GM19328 (cell line): ENCODE measurements around the gene PPP1R9A.

Experiments used
- ATAC-seq: cut with Tn5 transposase; IDR thresholded peaks from one replicate; pipeline ENCODE4 v1.9.1; 2021; ENCODE audit warnings: mild to moderate bottlenecking, moderate library complexity; ENCODE audit not compliant: unreplicated experiment

Gene PPP1R9A

DNA sequence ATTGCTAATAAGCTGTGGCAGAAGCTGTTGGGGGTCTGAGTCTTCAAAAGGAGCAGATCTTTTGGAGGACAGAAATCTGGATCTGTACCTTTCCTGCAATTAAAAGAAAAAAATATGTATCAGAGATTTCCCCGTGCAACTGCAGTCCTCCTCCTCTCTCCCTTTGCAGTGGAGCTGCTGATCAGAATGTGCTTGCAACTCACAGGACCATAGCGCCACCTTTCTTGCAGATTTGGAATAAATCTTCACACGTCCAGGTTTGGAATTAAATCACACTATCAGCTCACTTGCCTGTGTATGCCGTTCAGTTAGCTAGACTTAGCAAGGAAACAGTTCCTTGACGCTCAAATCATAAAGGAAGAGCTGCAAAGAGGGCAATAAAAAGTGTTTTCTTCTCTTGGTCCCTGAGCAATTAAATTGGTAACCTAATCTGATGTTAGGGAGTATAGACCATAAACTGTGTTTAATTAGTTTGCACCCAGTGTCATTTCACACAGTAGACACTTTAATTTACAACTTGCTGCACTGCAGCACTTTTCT, 339.5 kb downstream of the PPP1R9A start:
- ATAC-seq, result no peak

DNA sequence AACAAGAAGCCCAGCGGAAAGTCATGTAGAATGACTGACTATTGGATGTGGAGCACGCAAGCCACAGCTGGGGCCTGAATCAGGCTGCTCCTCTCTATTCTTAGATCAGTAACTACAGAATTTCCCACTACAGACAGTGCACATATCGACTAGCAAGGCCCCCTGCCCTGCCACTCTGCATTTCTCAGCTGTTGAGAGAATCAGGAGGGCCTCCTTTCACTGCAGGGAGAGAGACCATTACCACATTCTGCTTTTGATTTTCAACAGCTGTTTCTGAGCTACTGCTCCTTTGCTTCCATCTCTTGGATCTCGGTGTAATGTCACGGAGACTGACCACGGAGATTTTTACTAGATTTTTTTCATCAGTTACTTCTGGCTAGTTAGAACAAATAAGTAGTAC, 343.2 kb downstream of the PPP1R9A start:
- no peak for ATAC-seq

DNA sequence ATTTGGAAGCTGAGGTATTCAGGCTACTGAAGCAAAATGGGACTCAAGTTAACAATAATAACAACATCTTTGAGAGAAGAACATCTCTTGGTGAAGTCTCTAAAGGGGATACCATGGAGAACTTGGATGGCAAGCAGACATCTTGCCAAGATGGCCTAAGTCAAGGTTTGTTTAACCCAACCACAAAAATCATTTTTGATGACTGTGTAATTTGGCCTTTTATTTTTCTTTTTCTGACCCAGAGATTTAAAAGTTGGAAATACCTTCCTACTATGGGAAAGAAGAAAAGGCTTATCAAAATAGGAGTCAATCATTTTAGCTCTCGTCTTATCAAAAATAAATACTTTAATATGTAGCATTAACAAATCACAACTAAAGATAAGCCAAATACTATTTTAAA, 344.6 kb downstream of the PPP1R9A start:
- no peak for ATAC-seq

DNA sequence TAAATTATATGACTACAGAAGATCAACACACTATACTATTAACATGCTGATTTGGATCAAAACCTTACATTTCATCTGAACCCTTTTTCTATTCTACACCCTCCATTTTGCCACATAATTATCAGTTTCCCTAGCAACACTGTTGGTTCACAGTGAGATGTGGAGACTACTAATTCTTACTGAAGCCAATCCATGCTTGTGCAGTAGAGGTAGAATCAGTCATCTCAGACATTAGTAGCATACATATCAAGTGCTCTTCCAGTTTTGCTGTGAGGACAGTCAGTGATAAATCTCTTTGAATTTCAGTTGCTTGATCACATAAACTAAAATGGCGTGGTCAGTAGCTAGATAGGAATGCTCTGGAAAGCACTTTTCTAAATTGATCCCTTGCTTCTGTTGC, 346.6 kb downstream of the PPP1R9A start:
- ATAC-seq, result no peak

DNA sequence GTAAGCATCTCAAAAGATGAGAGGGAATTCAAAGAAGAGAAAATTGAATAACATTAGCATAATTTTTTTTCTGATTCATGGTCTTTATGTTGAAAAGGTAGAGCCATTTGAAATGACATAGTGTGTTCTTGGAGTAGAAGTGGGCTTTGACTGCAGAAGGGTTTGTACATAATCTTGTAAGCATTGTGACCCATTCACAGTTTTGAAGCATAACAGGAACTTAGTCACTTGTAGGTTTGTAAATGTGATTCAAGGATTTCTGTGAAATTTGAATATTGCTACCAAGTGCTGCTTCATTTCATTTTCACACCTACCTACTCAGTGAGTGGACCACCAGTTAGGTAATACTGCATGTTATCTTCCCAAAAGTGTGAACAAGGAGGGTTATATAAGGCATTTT, 348.3 kb downstream of the PPP1R9A start:
- no peak for ATAC-seq

DNA sequence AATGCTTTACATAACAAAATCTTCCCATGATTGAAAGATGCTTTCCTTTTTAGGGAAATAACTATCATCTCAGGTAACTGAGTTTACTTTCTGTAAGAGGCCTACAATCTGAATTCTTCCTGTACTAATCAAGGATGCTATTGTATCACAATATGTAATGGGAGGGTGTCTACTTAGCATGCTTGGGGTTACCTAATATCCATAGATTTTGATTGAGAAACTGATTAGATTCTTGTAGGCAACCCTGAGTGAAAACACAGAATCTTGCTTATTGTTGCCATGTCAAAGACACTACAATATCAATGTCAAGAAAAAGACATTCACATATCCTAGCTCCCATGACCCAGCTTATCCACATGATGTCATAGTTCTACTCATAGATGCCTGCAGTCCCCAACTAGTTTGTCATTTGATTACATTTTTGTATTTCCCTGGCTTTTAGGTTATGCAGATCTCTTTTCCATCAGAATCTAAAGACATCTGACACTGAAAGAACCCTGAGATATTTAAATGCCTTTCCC, 354.6 kb downstream of the PPP1R9A start:
- ATAC-seq, result no peak

DNA sequence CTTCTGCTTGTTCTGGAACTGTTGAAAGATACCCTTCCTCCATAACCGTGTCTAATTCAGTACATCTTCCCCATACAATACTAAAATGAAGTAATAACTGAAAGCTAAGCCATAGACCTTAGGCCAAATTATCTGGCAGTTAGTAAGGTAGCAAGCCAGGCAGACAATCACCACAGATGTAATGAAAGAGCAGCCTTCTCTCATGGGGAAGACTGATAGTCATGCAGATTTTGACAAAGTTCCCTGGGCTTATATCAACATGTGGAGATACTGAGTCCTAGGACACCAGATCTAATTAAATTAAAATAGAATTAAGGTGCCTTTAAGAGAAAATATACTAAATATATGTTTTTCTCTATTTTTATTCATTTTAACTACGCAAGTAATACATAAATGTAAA, 355.5 kb downstream of the PPP1R9A start:
- ATAC-seq, result no peak

DNA sequence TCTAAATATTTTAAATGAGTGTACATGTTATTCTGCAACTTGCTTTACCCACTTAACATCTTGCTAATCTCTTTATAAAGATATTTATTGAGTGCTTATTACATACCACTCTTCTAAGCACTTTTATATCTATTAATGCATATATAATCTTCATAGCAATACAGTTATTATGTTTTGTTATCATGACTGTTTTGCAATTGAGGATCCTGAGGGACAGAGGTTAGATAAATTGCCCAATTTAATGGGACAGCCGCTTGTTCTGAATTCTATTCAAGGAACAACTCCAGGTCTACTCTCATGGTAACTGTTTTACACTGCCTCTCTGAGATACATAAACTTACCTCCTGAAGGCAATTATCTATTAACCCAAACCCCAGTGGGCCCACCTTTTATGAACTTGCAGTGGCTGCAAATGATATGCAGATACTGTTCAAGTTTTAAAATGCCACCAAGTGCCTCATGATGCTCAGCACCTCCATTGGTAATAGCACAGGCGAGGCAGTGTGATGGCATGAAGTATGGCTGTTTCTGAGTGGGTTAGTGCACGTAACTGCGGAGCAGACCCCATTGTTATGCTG, 356.5 kb downstream of the PPP1R9A start:
- ATAC-seq, result no peak

DNA sequence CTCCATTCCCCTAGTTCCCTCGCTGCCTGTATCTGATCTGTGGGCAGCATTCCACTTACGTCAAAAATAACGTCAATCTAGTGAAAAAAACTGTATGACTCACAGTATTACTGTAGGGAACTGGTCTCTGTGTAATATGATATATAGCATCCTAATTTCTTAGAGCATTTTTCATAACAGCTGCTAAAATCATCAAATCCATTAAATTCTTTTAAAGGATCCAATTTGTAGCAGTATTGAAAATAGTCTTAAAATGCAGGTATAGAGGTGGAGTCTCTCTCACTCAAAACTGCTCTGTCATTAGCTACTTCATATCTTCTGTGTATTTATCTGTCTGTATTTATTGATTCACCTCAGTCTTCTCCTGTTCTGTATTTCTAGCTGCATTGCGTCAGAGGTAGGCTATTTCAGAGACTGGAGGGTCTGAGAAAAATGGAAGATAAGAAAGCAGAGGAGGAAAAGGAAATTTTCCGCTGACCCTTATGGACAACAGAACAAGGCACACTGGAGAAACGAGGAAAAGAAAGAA, 357.0 kb downstream of the PPP1R9A start:
- ATAC-seq, result no peak

DNA sequence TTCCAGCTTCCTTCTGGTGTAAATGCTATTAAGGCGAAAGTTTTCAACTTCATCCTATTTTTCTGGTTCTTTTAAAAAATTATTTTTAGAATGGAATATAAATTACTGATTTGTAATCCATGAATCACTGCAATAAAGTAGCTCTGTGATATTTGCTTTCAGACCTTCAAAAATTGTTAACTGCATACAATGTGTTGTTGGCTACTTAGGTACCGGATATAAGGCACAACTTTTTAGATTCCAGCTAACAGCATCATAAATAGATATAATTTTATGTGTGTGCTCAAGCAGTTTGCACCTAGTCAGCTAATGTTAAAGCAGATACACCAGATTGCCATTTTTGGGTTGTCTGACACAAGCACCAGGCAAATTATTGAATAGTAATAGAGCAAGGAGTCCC, 358.2 kb downstream of the PPP1R9A start:
- no peak for ATAC-seq

DNA sequence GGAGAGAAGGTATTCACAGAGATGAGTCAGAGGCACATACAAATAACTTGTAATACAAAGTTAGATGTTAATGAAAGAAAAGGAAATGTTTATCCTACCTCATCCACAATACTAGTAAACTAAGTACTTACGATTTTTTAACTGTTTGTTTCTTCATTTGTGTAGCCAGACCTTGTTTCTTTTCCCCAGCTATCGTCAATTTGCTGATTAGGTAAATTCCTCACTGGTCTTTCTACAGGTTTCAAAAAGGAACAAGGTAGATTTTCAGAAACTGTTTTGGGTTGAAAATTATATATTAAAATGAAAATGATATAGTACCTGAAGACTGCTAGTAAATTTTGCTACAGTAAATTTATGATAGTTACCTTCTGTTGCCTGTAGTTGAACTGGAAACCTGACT, 360.4 kb downstream of the PPP1R9A start:
- no peak for ATAC-seq

DNA sequence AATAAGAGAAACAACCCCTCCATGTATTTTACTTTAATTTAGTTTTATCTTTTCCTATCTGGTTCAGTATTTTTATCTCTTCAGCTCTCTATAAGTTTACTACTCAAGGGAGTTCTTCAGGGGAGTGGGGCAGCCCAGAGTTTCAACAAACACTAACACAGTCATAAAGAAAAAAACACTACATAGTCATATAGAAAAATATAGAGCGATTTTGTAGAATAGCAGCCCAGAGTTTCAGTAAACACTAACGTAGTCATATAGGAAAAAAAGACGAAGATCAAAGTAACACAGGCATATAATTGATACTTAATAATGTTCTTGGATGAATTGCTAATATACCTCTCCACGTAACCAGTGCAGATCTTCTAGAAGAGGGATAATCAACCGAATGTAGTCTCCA, 362.2 kb downstream of the PPP1R9A start:
- ATAC-seq, result no peak

DNA sequence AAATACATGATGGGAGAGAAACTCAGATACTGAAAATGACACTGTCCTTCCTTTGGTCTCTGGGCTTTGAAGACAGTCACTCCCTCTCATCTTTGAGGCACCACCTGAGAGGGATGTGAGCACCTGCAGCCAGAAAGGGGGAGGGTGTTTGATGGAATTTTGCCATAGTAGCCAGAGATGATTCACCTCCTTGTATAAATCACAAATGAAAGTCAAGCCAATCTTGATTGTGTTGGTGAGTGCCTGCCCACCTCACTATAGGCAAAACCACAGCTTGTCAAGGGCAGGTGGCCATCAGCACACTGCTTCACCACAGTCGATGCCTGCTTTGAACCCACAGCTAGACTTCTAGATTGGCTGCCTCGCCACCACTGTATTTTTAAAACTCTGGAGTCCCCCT, 368.7 kb downstream of the PPP1R9A start:
- ATAC-seq, result no peak

DNA sequence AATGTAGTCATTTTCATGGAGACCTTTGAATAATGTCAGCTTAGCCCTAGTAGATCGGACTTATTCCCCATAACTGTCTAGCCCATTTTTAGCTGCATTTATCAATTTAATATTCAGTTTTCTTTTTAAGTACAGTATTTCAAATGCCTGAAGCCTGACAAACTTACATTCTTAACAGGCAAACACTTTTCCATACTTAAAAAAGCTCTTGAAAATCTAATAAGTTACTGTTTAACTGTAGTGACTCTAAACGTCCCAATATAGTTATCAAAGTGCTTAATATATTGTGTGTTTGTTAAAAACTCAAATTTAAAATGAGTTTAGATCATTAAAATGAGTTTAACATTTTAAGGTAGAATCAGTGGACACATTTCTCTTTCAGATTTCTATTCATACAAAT, 372.0 kb downstream of the PPP1R9A start:
- no peak for ATAC-seq

DNA sequence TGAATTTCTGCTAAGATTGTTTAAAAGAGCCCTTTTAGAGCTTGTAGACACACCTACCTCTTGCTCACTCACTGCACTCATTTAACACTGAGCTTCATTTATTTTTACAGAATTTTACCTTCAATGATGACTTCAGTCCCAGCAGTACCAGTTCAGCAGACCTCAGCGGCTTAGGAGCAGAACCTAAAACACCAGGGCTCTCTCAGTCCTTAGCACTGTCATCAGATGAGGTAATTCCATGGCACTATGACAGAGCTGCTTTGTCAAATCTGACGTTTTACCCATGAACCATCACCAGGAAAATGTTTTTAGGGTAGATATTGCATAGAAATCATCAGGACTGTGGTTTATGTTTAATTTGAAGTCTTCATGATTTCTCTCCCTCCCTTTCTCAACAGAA, 378.7 kb downstream of the PPP1R9A start:
- no peak for ATAC-seq

DNA sequence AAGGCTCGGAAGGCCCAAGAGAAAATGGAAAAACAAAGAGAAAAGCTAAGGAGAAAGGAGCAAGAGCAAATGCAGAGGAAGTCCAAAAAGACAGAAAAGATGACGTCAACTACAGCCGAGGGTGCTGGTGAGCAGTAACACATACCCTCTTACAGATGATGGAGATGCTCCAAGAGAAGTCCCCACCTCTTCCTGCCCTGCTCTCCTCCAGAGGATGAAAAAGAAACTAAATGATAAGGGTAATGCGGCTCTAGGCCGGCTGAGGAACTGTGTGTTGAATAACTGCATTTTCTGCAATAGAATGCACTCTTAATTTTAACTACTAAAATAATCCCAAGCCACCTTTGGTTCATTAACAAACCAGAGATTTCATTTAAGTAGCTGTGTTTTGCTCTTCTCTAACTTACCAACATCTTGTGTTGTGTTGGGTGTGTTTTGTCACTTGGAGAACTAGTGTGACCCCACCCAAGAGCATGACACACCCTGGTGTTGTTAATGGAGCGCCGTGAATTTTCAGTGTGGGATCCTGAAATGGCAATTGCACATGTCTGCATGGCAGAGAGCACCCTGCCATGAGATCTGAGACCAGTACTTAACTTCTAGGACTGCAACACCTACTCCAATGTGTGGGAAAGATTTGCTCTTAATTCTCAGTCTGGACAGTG, 382.9 kb downstream of the PPP1R9A start:
- ATAC-seq, result no peak

DNA sequence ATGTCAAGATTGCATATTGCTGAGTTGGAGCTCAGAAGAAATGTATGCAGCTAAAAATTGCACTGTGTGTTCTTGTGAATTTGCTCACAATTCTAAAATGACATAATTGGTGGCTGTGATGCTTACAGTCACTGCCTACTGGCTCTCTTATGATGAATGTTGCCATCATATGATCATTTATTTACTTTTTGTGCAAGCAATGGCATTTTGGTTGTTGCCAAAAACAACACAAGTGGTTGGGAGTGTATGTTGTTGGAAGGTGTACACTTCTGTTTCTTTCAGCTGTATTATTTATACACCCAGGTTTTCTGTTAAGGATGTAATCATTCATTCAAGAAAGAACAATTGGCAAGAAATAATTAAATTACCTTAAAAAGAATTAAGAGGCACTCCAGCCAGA, 388.0 kb downstream of the PPP1R9A start:
- no peak for ATAC-seq

DNA sequence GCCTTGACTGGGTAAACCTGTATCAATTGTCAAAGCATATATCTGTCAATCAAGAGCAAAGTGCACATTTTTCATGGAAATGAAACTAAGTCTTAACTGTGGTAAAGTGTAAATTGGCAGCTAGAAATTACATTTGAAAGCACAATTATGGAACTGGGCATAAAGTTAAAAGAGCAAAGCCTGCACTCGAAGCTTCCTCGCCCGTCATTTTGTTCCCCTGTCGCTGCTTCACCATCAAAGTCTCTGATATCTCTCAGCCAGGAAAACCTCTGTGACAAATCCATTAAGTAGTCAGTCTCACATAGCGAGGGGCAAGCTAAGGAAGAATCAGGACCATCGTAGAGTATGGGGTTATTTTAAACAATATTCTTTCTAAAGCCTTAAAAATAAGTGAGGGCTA, 389.1 kb downstream of the PPP1R9A start:
- no peak for ATAC-seq

DNA sequence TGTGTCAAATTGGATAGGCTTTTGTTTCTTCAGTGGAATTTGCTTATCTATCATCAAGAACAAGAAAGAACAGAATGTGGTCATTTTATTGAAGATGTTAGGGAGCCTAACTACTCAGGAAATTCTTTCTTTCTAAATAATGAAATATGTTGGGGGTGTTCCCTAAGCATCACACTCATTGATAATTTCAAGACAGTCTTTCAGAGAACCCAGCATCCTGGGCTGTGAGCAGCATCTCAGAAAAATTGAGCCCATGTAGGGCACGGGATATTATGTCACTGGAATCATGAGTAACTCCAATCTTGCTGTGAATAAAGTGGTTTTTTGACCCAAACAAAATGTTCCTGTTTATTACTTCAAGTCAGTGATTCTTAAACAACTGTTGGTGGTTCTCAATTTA, 389.6 kb downstream of the PPP1R9A start:
- ATAC-seq, result no peak

DNA sequence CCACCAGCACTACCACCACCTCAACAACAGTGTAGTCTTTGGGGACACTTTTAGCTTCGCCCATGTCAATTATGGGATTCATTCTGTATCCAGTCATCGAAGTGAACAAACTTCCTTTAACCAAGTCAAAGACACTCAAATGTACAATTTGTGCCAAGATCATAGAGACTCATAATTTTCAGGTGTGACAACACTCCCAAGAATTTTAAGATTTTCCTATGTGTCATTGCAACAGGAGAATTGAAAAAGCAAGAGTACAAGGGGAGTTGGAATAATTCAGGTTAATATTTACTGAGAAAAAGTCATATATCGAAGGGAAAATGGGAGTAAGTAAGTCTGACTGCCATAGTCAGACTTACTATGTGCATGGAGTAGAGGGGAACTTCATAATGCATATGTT, 390.7 kb downstream of the PPP1R9A start:
- ATAC-seq, result no peak

DNA sequence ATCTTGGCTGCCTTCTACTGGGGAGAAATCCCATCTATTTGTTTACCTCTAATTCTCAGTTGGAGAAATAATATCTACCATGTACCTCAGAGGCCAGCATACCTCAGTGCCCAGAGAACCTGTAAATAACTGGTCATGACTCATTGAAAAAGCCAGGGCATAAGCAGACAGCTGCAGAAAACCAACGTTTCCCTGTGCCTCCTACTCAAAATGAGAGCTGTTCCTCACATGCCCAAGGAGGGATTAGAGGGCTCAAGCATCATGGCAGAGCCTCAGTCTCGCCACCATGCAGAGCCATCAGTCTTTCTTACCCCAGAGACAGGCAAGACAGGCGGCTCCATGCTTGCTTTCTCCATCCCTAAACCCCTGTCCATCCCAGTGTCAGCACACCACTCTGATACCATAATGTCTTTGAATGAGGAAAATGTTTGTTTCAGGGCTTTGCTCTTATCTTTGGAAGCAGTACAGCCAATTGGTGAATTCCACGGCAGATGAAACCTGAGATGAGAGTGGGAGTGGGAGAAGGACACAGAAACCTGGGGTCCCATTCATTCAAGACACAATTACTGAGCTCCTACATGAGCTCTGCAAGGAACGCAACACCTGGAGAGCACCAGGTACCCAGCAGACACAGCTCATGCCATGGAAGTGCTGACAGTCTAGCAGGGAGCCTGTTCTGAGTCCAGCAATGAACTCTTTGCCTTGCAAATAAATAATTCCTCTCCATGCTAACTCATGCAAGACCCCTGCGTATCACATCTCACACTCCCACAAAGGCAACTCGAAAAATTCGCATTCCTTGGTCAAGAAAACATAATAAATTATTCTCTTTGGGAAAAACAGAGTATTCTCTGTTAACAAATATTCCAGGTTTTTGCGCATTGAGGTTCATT, 395.9 kb downstream of the PPP1R9A start:
- ATAC-seq, result no peak
